Pancreas (tissue), 10 donors: ENCODE results near the gene C10orf105. TPM values are rescaled to one million over a fixed set of nuclear protein-coding genes. Genes with fewer than 3 reads are reported as not detected.

Source experiments
- ATAC-seq, 4 donors: fragments of 200-7000 bp; cut with Tn5 transposase; one replicate each; pipeline versions ENCODE4 v1.8.0 to v1.9.1; 2020; ENCODE audit warnings: mild to moderate bottlenecking in 4 of 4, moderate library complexity in 4 of 4
- DNase-seq, 6 donors: peaks; one replicate each; pipeline ENCODE4 v3.0.0-alpha.2; 2020
- FAIRE-seq: peaks from 2 replicates; lab custom pipeline; 2012; peaks lifted over from hg19 to GRCh38; lab: Jason Lieb, UNC
- H3K27ac ChIP-seq, 4 donors: fragments of 200-600 bp; sonication (generic); 1 replicate in 3 of 4; 2 replicates in 1 of 4; pipeline versions ENCODE4 v1.5.0 to v1.8.0; 2020
- H3K27me3 ChIP-seq, 4 donors: fragments of 200-600 bp; one replicate each; pipeline ENCODE4 v1.8.0; 2021
- H3K36me3 ChIP-seq, 3 donors: fragments of 200-600 bp; sonication (generic) in 1 of 3; one replicate each; pipeline versions ENCODE4 v1.5.0 to v1.8.0; 2020 to 2021
- H3K4me1 ChIP-seq, 3 donors: fragments of 200-600 bp; one replicate each; pipeline ENCODE4 v1.8.0; 2021
- H3K4me3 ChIP-seq, 4 donors: fragments of 200-600 bp; sonication (generic) in 2 of 4; one replicate each; pipeline versions ENCODE4 v1.5.0 to v1.8.0; 2020 to 2021
- H3K9me3 ChIP-seq, 4 donors: fragments of 200-600 bp; one replicate each; pipeline ENCODE4 v1.8.0; 2021
- CTCF ChIP-seq, 4 donors: fragments of 200-600 bp; sonication (generic) in 3 of 4; IDR thresholded peaks; one replicate each; pipeline versions ENCODE4 v1.5.0 to v1.8.0; 2021; ENCODE audit warnings: antibody characterized with exemption in 4 of 4
- WGBS, 2 donors: extraction: QIAGEN DNeasy Blood & Tissue Kit; methylation state at CpG; one replicate each; pipeline ENCODE4 v1.1.7; 2013; 5-methylcytosine and 5-hydroxymethylcytosine counted together
- intact Hi-C, 3 donors: fragments of 100-400 bp; cut with DNase I; formaldehyde crosslinking; loops; one replicate each; pipeline versions ENCODE4 v1.11.1 to v1.14.2; 2022
- polyA plus RNA-seq, 2 donors: library from polyadenylated mRNA; stranded (reverse); fragments of 200-250 nt; gene quantifications; one replicate each; pipeline ENCODE4 v1.2.3, GENCODE V29; 2013
- total RNA-seq, 6 donors: library from RNA; stranded (reverse); fragmentation: NEBNext Ultra II Directional in 4 of 6; extraction: Animal tissue kit (Norgen Biotek cat#: 25700) in 4 of 6; gene quantifications; one replicate each; pipeline versions ENCODE4 v1.2.1 to v1.2.4, GENCODE V29; 2021 to 2023
- donor health status: healthy with polysubstance abuse.
- donor health status: DM: no; HTN: no; CAD: no; lungs with moderate emphysema.
- donor health status: DM: no; HTN: no; CAD: no.
- donor health status: control.
- donor health status: control.
- donor health status: Bipolar disorder and iron deficiency.
- donor health status: DM: yes; HTN: yes; CAD: no.
- donor health status: DM: no; HTN: no; CAD: no.
- donor health status: DM: no; HTN: no; CAD: no.
- donor health status: DM: yes; HTN: yes; CAD: no.

The C10orf105 gene
- total and polyA plus RNA-seq, 8 donors, result 0.06 to 0.14 (median 0.08) TPM; not detected in 5

- Histone ChIP-seq H3K27me3 (no peaks in the 10 kb centered on the region), H3K27ac (peak overlapping the region in 1 of 4 donors; percentile 33), H3K9me3 (no peaks in the 10 kb centered on the region), H3K36me3 (no peaks in the 10 kb centered on the region), H3K4me1 (no peaks in the 10 kb centered on the region), H3K4me3 (no peak overlapping the region)
- intact Hi-C loops, result no loop called here
- FAIRE-seq, result no peak
- 34 to 38% methylated on average over 5 of the region's 5 CpGs for WGBS, 2 donors
- no peak for DNase-seq
- no peak for TF ChIP-seq CTCF (IDR thresholded peaks at IDR 0.05)
- no peak for ATAC-seq
Observed at GRCh38 chr10:71693377-71693776, 26.2 kb downstream of the C10orf105 start.

GRCh38 chr10:71692598-71693306, 26.8 kb downstream of the C10orf105 start:
- Histone ChIP-seq H3K4me1 (no peaks in the 10 kb centered on the region), H3K4me3 (no peak overlapping the region), H3K36me3 (no peaks in the 10 kb centered on the region), H3K27me3 (no peaks in the 10 kb centered on the region), H3K9me3 (no peaks in the 10 kb centered on the region), H3K27ac (no peak overlapping the region)
- ATAC-seq (no peak), FAIRE-seq (no peak), DNase-seq (no peak)
- 70 to 74% methylated on average over 7 of the region's 7 CpGs for WGBS, 2 donors
- TF ChIP-seq CTCF (IDR thresholded peaks at IDR 0.05), result no peak
- intact Hi-C loops, result no loop called here

GRCh38 chr10:71691405-71691804, 28.2 kb downstream of the C10orf105 start:
- FAIRE-seq, result no peak
- H3K9me3 ChIP-seq, result no peaks in the 10 kb centered on the region
- WGBS, 2 donors, result 96 to 98% methylated on average over 2 of the region's 2 CpGs

GRCh38 chr10:71690094-71690720, 29.4 kb downstream of the C10orf105 start:
- H3K27ac ChIP-seq, result no peak overlapping the region
- DNase-seq (no peak), ATAC-seq (no peak), FAIRE-seq (no peak)
- H3K4me1 ChIP-seq, result no peaks in the 10 kb centered on the region
- 83 to 85% methylated on average over 13 of the region's 13 CpGs for WGBS, 2 donors
- no peak overlapping the region for H3K4me3 ChIP-seq
- H3K36me3 ChIP-seq, result no peaks in the 10 kb centered on the region
- no peaks in the 10 kb centered on the region for H3K9me3 ChIP-seq
- H3K27me3 ChIP-seq, result no peaks in the 10 kb centered on the region
- TF ChIP-seq CTCF (IDR thresholded peaks at IDR 0.05), result no peak
- intact Hi-C loops, result no loop called here

More at GRCh38 chr10:71691405-71691804, 28.2 kb downstream of the C10orf105 start:
- Histone ChIP-seq H3K4me1 (no peaks in the 10 kb centered on the region), H3K27me3 (no peaks in the 10 kb centered on the region), H3K27ac (no peak overlapping the region), H3K36me3 (no peaks in the 10 kb centered on the region), H3K4me3 (no peak overlapping the region)
- ATAC-seq (no peak), DNase-seq (no peak)
- intact Hi-C loops, result no loop called here
- no peak for TF ChIP-seq CTCF (IDR thresholded peaks at IDR 0.05)

GRCh38 chr10:71688256-71688655, 31.3 kb downstream of the C10orf105 start:
- Histone ChIP-seq H3K9me3 (no peaks in the 10 kb centered on the region), H3K27me3 (no peaks in the 10 kb centered on the region), H3K36me3 (no peaks in the 10 kb centered on the region), H3K4me3 (no peak overlapping the region), H3K4me1 (no peaks in the 10 kb centered on the region), H3K27ac (no peak overlapping the region)
- intact Hi-C loops, result no loop called here
- DNase-seq, result no peak
- no peak for ATAC-seq
- no peak for TF ChIP-seq CTCF (IDR thresholded peaks at IDR 0.05)
- FAIRE-seq, result no peak
- 75 to 88% methylated on average over 3 of the region's 3 CpGs for WGBS, 2 donors
